Transverse colon (tissue), 3 donors: Measurements from ENCODE around the gene CDT1.

ENCODE experiments used
- EP300 ChIP-seq: sonication (generic); formaldehyde crosslinking; IDR thresholded peaks from one replicate; pipeline ENCODE4 v1.6.1; 2017; ENCODE audit warnings: antibody characterized with exemption, low read depth
- POLR2A ChIP-seq: fragments of 450-650 bp; IDR thresholded peaks from one replicate; pipeline ENCODE4 v1.6.1; 2016; ENCODE audit warnings: antibody characterized with exemption, mild to moderate bottlenecking, moderate library complexity
- TF ChIP-seq, protein P1 (sequence below), 5 experiments: fragments of 200-600 bp in 3 of 5; fragments of 450-650 bp in 2 of 5; sonication (generic) in 3 of 5; IDR thresholded peaks; 1 replicate in 2 of 5; 2 replicates in 3 of 5; pipeline ENCODE4 v1.5.1; 2016 to 2017; ENCODE audit warnings: antibody characterized with exemption in 5 of 5, inconsistent platforms in 3 of 5, mild to moderate bottlenecking in 2 of 5, moderate library complexity in 1 of 5

DNA sequence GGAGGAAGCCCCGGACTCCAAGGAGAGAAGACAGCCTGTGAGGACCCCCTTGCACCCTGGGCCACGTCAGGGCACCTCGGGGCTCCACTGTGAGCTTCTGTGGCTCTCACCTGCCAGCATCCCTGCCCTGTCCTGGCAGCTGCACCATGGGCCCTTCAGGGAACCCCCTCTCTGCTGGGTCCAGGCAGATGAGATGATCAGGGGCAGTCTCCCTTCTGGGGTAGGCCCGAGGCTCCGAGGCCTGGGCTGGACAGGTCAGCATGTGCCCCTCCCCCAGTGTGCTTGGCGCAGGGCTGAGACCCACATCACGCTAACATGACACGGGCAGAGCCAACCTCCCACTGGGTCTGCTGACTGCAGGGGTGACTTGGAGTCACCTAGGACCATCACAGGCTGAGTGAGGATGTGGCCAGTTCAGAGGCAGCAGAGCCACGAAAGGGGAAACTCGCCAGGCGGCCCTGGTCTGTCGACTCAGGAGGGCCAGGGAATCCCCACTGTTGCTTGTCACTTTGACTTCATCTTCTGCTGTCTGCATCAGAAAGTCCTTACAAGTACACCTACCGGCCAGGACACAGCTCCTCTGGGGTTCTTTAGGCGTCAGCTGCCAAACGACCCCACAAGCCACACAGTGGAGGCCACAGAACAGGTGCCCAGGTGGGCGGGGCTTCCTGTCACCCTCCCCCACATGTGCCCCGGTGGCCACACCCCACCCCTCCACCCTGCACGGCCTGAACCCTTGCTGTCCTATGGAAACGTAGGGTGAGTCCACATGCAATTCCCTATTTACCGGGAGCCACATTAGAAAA, 50.9 kb downstream of the CDT1 start:
- TF ChIP-seq, protein P1, sequence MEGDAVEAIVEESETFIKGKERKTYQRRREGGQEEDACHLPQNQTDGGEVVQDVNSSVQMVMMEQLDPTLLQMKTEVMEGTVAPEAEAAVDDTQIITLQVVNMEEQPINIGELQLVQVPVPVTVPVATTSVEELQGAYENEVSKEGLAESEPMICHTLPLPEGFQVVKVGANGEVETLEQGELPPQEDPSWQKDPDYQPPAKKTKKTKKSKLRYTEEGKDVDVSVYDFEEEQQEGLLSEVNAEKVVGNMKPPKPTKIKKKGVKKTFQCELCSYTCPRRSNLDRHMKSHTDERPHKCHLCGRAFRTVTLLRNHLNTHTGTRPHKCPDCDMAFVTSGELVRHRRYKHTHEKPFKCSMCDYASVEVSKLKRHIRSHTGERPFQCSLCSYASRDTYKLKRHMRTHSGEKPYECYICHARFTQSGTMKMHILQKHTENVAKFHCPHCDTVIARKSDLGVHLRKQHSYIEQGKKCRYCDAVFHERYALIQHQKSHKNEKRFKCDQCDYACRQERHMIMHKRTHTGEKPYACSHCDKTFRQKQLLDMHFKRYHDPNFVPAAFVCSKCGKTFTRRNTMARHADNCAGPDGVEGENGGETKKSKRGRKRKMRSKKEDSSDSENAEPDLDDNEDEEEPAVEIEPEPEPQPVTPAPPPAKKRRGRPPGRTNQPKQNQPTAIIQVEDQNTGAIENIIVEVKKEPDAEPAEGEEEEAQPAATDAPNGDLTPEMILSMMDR (IDR thresholded peaks at IDR 0.05): no peak
- TF ChIP-seq POLR2A (no peak), EP300 (no peak)
